ENCODE results near the gene SGTA. TPM values are rescaled to one million over a fixed set of nuclear protein-coding genes. Genes with fewer than 3 reads are reported as not detected.
"Not testable (repeated sequence)": the region's sequence is repeated elsewhere in the genome, so short reads cannot be mapped to it uniquely, and the experiment has no call there.

Gene SGTA
- total RNA-seq, 1 experiment from 2014 or later: 62.1 TPM

- peak; percentile 75 for DNase-seq (ENCODE audit: low read depth)
These were observed 56.0 kb downstream of the SGTA start for GRCh38 chr19:2726904-2727639.

DNA sequence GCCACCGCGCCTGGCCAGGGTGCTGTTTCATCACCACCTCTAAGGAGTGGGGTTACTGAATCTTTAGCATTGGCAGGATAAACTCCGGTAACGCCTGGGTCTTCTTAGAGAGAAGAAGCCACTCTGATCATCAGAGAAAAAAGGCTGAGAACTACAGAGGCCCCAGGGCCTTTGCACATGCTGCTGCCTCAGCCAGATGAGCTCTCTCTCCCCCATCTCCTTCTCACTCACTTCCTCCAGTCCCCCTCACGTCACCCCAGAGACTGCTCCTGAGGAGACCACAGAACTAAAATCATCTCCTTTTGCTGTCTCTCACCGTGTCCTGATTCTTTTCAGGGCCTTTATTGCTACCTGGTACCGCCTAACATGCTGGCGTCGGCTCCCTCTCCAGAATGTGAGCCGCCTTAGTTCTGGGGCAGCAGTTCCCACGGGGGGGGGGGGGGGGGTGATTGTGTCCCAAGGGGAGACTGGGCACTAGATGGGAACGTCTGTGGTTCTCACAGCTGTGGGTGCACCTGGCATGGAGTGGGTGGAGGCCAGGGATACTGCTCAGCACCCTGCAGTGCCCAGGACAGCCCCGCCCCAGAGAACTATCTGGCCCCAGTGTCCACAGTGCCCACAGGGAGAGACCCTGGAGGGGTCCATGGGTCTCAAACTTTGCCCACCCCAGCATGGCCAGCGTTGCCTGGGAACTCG lies 56.8 kb downstream of the SGTA start:
- DNase-seq (ENCODE audit: low read depth): peak; percentile 23

GRCh38 chr19:2724148-2724557 lies 58.9 kb downstream of the SGTA start:
- DNase-seq (ENCODE audit: low read depth): no peak

GRCh38 chr19:2723747-2724146 lies 59.3 kb downstream of the SGTA start:
- no peak for DNase-seq (ENCODE audit: low read depth)

- DNase-seq (ENCODE audit: low read depth): no peak
These were observed 59.7 kb downstream of the SGTA start for GRCh38 chr19:2723345-2723715.

DNA sequence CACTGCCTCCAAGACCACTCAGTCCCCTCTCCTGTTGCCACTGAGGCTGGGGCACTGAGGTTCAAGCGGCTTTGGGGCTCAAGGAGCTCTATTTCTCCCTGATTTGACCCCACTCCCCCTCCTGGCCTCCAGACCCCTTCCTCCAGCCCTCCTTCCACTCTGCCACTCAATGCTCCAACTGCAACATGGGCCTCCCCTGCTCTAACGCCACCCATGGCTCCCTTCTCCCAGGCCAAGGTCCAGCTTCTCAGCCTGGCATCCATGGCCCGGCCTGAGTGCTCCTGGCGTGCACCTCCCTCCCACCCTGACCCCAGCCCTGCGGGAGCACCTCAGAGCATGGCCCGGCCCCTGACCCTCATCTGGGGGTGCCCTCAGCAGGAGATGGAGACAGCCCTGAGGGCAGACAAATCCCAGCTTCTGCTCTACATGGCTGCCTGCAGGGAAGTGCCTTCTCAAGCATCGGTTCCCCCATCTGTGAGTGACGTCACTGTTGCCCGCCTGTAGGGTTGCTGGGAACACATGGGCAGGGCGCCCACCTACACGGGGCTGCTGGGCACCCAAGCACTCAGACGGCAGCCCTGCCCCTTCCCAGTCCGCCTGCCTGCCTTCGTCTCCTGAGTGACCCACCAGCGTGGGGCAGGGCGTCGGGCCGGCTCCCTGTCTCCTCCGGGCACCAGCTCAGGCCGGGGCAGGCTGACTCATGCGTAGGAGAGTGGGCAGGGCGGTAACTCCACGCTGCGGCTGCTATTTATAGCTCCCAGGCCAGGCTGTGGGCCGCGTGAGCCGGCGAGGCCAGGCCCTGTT lies 60.3 kb downstream of the SGTA start:
- DNase-seq (ENCODE audit: low read depth): peak; percentile 90

DNA sequence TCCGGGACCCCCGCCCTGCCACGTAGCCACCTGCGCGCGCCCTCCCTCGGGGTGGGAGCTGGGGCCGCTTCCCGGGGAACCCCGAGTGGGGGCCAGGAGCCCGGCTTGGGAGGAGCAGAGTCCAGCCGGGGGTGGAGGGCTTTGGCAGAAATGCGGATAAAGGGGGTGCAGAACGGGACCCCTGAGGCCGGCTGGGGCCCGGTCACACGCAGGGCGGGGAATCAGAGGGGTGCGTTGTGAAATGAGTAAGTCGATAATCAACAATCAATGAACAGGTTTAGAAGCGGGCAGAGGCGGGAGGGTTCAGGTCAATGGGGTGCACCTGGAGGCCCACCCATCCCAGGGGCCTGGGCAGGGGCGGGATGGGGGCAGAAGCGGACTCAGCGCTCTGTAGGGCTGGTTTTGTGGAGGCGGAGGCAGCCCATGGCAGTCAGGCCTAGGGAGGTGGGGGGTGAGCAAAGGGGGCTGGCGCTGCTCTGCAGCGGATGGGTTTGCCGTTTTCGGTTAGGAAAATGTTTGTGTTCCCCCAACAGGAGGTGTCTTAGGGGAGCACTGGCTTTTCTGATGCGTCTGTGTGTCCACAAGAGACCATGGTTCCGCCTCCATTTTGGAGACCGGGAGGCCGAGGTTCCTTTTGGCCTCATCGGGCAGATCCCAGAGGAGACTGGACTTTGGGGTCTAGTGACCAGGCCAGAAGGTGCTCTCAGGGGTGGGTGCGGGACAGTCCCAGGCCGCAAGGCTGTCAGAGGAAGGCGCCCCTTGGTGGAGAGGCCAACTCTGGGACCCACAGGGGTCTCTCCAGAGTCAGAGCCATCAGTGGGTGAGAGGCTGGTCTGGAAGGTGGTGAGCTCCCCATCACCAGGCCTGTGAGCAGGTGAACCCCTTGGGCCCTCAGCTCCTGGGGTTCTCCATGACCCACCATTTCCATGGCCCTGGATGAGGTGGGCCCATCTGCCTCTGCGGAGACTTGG lies 61.2 kb downstream of the SGTA start:
- DNase-seq (ENCODE audit: low read depth): no peak

DNA sequence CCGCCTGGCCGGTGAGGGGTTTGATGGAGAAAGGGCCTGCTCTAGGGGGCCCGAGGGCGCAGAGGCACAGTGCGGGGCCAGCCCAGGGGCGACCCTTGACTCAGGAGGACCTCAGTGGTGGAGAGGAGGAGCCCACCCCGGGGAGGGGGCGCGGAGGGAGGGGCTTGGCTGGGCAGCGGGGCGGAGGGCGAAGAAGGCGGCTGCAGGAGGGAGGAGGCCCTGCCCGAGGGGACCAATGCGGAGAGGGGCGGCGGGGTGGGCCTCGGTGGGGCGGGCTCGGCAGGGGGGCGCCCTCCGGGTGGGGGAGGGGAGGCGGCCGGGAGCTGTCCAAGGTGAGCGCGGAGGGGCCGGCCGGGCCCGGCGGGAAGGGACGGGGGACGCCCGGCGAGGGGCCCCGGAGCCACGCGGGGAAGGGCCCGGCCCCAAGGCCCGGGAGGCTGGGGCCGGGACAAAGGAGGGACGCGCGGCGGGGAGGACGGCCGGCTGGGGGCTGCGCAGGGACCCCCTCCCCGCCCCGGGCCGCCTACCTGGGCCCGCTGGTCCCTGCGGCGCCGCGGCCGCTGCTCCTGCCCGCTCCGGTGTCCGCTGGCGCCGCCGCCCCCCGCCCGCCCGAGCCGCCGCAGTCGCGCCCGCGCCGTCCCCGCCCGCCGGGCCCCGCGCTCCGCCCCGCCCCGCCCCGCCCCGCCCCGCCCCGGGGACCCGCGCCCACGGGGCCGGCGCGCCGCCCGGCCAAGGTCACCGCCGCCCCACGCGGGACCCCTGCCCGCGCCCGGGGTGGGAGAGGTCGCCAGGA lies 62.1 kb downstream of the SGTA start, which contains the start of gene DIRAS1:
TSS of gene DIRAS1 (minus strand) at position 596 of the 793 bp plus-strand sequence. CDS start 3,566 bp downstream, outside the sequence.
- no peak for DNase-seq (ENCODE audit: low read depth)

DNA sequence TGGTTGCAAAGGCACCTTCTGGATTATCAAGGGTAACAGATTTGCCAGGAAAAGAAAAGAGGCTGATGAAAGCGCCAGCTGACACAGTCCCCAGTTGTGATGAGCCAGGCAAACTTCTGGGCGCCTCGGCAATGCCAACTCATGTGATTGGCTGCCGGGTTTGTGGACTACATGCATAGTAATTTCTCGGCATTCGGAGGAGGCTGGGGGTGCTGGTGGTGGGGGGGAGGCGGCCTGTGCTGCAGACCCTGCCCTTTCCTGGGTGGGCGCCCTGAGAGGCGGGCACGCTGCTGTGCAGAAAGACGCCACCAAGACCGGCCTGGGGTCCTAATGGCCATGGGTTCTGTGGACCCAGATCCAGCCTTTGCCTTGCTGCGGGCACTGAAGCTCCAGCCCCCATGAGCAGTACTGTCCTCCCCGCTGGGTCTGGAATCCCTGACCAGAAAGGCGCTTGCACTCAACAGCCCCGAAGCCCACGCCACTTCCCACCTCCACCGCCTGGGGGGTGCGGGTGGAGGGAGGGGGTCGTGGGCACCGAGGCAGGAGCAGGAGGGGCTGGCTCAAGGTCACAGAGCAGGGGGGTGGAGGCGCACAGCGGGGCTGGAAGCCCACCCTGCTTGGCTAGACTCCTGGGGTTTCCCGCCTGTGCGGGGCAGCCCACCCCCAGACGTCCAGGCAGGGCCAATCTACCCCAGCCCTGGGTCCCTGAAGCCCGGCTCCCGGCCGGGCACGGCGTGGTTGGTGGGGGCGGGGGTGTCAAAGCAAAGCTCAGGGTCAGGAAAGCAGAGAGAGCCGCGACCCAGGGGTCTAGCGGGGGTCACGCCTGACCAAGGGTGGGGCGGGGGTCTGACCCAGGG lies 62.9 kb downstream of the SGTA start:
- DNase-seq (ENCODE audit: low read depth): peak; percentile 21

GRCh38 chr19:2719232-2719735 lies 63.8 kb downstream of the SGTA start:
- no peak for DNase-seq (ENCODE audit: low read depth)

DNA sequence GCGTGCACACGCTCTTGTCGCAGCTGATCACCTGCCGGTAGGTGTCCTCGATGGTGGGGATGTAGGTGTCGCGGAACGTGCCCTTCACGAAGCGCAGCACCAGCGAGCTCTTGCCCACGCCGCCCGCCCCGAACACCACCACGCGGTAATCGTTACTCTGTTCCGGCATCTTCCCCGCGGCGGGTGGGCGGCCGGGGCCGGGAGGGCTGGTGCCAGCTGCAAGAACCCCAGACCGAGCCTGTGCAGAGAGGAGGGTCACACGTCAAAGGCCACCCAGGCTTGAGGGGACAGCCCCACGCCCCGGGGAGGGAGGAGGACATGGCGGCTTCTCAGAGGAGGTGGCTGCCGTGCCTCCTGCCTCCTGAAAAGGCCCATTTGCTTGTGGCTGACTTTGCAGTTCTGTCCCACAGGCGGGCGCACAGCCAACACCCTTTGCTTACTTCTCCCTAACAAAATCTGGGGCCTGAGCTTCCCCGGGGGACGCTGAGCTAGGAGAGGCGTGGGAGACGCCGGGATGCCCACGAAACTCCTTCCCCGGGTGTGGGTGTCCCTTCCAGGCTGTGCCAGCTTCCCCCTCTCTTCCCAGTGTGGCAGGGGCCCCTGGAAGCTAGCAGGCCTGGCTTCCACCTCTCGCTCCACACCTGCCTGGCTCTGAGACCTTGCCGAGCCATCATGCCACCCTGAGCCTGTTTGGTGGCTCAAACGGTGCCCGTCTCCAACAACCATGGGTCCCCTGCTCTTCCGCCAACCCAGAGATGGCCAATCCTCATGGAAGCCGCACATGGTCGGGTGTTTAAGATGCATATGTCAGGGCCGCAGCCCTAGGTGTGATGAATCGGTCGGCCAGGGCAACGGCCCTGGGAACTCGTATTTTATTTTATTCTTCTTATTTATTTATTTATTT lies 65.2 kb downstream of the SGTA start:
- DNase-seq (ENCODE audit: low read depth): no peak

- DNase-seq (ENCODE audit: low read depth): no peak
These were observed 66.1 kb downstream of the SGTA start for GRCh38 chr19:2716722-2717637.

DNA sequence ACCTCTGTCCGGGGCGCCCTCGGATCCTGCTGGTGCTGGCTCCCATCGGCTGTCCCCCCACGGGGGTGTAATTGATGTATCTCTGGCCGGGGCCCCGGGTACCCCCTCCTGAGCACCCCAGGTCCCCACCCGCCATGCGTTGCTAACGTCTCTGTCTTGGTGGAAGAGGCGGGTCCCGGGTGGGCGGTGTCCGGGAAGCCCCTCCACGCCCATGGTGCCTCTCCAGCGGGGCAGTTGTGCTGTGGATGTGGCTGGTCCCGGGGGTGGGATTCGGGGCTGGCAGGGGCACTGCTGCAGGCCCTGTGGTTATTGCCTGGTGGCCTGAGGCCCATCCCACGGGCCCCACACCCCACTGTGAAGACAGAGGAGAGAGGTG lies 66.8 kb downstream of the SGTA start:
- DNase-seq (ENCODE audit: low read depth): no peak

GRCh38 chr19:2715470-2716274 lies 67.4 kb downstream of the SGTA start:
- DNase-seq (ENCODE audit: low read depth): no peak

DNA sequence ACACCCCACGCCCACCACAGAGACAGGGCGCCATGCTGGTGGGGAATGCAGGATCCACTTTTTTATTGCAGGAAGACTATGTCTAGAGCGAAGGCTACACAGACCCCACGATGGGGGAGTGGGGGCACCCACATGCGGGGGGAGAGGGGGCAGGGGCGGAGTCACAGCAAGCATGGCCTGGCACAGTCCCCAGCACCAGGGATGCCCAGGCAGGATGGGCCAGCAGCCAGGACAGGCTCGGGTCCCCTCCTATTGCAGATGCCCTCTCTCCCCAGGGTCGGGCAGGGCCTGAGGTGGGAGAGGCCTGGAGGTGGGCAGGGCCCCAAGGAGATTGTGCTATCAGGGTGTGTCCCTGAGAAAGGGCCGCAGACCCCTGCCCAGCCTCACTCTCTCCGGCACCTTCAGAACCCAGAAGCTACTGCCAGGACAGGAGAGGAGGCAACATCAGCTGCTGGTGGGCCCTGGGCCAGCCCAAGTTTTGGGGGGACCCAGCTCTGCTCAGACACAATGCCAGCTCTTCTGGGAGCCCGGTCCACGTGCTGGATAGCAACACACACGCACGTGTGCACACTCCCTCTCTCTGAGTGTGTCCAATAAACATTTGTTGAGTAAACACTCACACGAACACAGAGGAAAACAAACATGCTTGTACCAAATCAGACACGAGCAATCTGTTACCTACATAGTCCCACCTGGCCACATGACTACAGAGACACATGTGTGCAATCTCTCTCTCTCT lies 68.4 kb downstream of the SGTA start:
- DNase-seq (ENCODE audit: low read depth): no peak

GRCh38 chr19:2714102-2714501 lies 69.0 kb downstream of the SGTA start:
- not testable (repeated sequence) for DNase-seq (ENCODE audit: low read depth)

Measured in RPMI7951 (cell line).